Stimulated activated effector memory CD8-positive, alpha-beta T cell treated with anti-CD3 and anti-CD28 coated beads, Interleukin-12 subunit alpha, Interleukin-12 subunit beta, amount 100 ng/mL, for 72 hours (primary cell): ENCODE measurements around the gene PLCB1.

Experiments used
- ATAC-seq: fragments of 150-1000 bp; cut with Tn5 transposase; 2 replicates; pipeline ENCODE4 v1.10.0; 2021
- DNase-seq, 2 donors: peaks; one replicate each; pipeline ENCODE4 v3.0.0; 2021 to 2022; ENCODE audit warnings: low spot score in 2 of 2
- H3K27ac Mint-ChIP-seq: one replicate; pipeline ENCODE4 v1.8.0; 2022; ENCODE audit warnings: mild to moderate bottlenecking, mixed read lengths
- H3K36me3 Mint-ChIP-seq: one replicate; pipeline ENCODE4 v1.8.0; 2022; ENCODE audit warnings: mild to moderate bottlenecking, mixed read lengths
- H3K4me1 Mint-ChIP-seq: one replicate; pipeline ENCODE4 v1.8.0; 2022; ENCODE audit warnings: mixed read lengths
- H3K4me3 Mint-ChIP-seq: one replicate; pipeline ENCODE4 v1.8.0; 2022; ENCODE audit warnings: mild to moderate bottlenecking, mixed read lengths
- H3K9me3 Mint-ChIP-seq: one replicate; pipeline ENCODE4 v1.8.0; 2022; ENCODE audit warnings: mixed read lengths

Gene PLCB1

DNA sequence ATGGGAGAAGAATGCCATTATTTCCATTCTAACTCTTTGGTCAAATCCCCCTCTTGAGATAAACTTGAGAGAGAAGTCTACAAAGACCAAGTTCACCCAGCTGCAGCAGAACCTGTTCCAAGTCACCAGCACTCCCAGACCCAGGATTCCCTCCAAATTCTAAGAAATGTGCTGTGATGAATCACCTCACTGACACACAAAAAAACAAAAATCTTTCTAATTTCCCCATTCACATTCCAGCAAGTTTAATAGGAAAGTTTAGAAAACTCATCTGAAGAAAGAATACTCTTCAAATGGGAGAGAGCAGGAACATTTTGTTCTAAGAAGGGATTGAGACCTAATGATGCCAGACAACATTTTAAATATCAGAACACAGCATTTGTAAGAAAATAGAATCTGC is 723.2 kb downstream of the PLCB1 start:
- Mint-ChIP-seq H3K4me1 (no peaks in the 10 kb centered on the region), H3K4me3 (no peak overlapping the region), H3K27ac (no peak overlapping the region), H3K36me3 (no peaks in the 10 kb centered on the region), H3K9me3 (no peaks in the 10 kb centered on the region)
- no peak for DNase-seq
- no peak for ATAC-seq

- ATAC-seq (no peak), DNase-seq (no peak)
- no peaks in the 10 kb centered on the region for H3K4me1 Mint-ChIP-seq
- no peak overlapping the region for H3K4me3 Mint-ChIP-seq
- no peak overlapping the region for H3K27ac Mint-ChIP-seq
- H3K9me3 Mint-ChIP-seq = no peaks in the 10 kb centered on the region
- H3K36me3 Mint-ChIP-seq = no peaks in the 10 kb centered on the region
Measured at GRCh38 chr20:8856668-8857067, 724.6 kb downstream of the PLCB1 start.

DNA sequence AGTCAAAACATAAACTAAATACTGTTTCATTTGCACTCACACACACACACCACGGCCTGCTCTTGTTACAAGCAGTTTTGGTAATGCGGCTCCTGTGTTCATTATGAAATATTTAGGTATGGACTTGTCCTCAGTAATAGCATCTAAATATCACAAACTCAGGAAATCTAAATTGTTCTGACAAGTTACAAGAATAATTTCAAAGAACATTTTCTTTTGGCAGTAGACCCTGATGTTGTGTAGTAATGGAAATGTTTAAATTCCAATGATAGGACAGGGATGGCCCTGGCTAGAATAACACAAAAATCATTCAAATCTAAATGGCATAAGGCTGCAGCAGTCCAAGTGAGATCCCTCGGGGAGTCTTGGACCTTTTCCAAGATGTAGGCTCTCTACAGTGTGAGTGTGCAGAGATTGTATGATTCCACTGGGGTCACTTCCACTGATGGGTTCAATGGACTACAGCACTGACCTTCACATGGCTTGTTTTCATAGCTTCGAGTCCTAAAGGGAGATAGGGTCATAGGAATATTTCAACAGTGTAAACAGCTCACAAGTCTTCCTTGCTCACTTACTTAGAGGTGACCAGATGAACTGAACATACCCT is 726.2 kb downstream of the PLCB1 start:
- DNase-seq = no peak
- H3K9me3 Mint-ChIP-seq = no peaks in the 10 kb centered on the region
- no peak for ATAC-seq
- no peaks in the 10 kb centered on the region for H3K4me1 Mint-ChIP-seq
- no peak overlapping the region for H3K4me3 Mint-ChIP-seq
- H3K27ac Mint-ChIP-seq = no peak overlapping the region
- no peaks in the 10 kb centered on the region for H3K36me3 Mint-ChIP-seq

DNA sequence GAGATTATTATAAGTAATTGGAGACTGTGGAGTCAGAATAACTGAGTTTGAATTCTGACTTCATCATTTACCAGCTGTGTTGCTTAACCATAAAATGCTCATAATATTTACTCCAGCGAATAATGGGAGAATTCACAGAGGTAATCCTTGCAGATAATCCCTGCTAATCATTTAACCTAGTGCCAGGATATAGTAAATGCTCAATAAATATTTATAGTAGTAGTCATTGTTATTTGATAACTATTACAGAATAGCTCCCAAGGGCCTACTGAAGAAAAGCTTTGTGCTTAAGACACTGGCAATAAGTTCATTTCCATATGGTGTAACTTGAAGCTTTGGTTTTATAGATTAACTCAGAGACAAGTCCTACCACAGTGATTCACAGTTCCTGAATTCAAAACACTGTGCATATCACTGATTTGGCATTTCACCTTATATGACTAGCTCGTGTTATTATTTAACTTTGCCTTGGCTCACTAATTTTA is 728.0 kb downstream of the PLCB1 start:
- DNase-seq (no peak), ATAC-seq (peak; percentile 24)
- H3K9me3 Mint-ChIP-seq = no peaks in the 10 kb centered on the region
- H3K4me1 Mint-ChIP-seq = no peaks in the 10 kb centered on the region
- H3K27ac Mint-ChIP-seq = no peak overlapping the region
- no peak overlapping the region for H3K4me3 Mint-ChIP-seq
- H3K36me3 Mint-ChIP-seq = no peaks in the 10 kb centered on the region

DNA sequence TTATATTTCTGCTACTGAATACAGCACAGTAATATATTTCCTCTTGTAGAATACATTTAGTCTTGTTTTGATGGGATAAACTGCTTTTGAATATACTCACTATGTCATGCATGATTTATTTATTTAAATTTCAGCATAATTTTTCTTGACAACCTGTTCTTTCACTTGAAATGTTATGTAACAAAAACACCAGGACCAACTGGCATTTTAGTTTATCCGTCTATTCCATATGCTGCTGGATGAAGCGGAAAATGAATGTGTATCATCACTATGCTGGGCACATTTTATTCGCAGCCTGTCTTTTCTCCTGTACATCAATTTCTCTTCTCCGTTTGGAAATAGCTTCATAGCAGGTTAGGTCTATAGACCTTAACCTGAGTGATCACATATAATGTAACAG is 730.0 kb downstream of the PLCB1 start:
- no peaks in the 10 kb centered on the region for H3K4me1 Mint-ChIP-seq
- H3K4me3 Mint-ChIP-seq = no peak overlapping the region
- H3K9me3 Mint-ChIP-seq = no peaks in the 10 kb centered on the region
- DNase-seq (no peak), ATAC-seq (no peak)
- no peaks in the 10 kb centered on the region for H3K36me3 Mint-ChIP-seq
- H3K27ac Mint-ChIP-seq = no peak overlapping the region

DNA sequence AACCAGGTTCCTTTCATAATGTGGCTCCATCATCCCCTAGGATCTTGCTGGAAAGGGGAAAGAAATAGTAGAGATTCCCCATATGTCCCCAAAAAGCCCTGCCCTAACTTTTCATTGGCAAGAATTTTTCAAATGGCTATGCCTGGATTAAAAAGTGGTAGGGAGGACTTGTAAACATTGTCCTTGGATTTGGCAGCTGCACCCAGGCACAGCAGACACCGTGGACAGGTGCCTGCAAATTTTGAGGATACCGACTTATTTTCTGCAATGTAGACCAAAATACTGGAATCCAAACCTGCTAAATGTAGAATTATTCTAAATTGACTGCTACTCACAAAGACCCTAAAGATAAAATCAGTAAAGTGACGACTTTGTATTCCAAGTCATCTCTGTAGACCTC is 733.6 kb downstream of the PLCB1 start:
- Mint-ChIP-seq H3K4me1 (no peaks in the 10 kb centered on the region), H3K4me3 (no peak overlapping the region), H3K9me3 (no peaks in the 10 kb centered on the region), H3K27ac (no peak overlapping the region), H3K36me3 (no peaks in the 10 kb centered on the region)
- DNase-seq (no peak), ATAC-seq (no peak)

DNA sequence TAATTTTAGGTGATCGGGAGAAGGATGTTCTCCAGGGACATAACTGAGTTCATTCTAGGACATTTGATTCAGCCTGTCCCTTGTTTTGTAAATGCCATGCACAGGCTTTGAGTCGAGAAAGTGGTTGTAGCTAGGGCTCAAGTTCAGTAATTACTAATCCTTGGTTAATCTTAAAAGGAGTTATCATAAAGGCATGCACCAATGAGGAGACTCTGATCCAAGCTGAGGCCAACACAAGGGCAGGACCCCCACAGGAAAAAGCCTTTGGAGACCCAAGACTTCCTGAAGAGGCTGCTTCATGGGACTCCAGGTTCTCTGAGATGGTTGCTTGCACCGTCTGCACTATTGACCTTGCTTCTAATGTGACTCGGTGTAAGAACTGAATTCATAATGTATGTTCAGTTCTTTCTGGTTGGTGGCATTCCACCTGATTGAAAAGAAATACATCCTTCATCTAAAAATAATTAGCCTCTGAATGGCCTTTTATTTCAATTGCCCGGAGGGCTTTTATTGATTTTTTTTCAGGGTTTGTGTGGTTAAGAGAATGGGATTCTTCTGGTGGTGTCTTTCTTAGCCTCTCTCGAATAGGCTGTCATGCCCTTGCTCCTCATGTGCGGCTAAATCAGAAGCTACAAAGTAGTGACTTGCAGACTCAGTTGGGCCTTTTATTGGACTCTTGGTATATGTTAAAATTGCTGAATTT is 735.1 kb downstream of the PLCB1 start:
- Mint-ChIP-seq H3K9me3 (no peaks in the 10 kb centered on the region), H3K36me3 (no peaks in the 10 kb centered on the region), H3K4me3 (no peak overlapping the region), H3K4me1 (no peaks in the 10 kb centered on the region), H3K27ac (no peak overlapping the region)
- no peak for DNase-seq
- ATAC-seq = no peak

- no peaks in the 10 kb centered on the region for H3K36me3 Mint-ChIP-seq
- H3K4me1 Mint-ChIP-seq = no peaks in the 10 kb centered on the region
- no peak overlapping the region for H3K4me3 Mint-ChIP-seq
- no peaks in the 10 kb centered on the region for H3K9me3 Mint-ChIP-seq
- ATAC-seq = no peak
- DNase-seq = no peak
- no peak overlapping the region for H3K27ac Mint-ChIP-seq
Measured at GRCh38 chr20:8870652-8871051, 738.6 kb downstream of the PLCB1 start.

GRCh38 chr20:8874437-8874836 is 742.4 kb downstream of the PLCB1 start:
- ATAC-seq = no peak
- H3K4me3 Mint-ChIP-seq = no peak overlapping the region

GRCh38 chr20:8875586-8875985 is 743.5 kb downstream of the PLCB1 start:
- H3K36me3 Mint-ChIP-seq = no peaks in the 10 kb centered on the region
- DNase-seq = no peak
- ATAC-seq = no peak
- H3K9me3 Mint-ChIP-seq = no peaks in the 10 kb centered on the region
- no peak overlapping the region for H3K4me3 Mint-ChIP-seq
- no peaks in the 10 kb centered on the region for H3K4me1 Mint-ChIP-seq
- H3K27ac Mint-ChIP-seq = no peak overlapping the region

More at GRCh38 chr20:8874437-8874836, 742.4 kb downstream of the PLCB1 start:
- DNase-seq = no peak
- H3K27ac Mint-ChIP-seq = no peak overlapping the region
- H3K36me3 Mint-ChIP-seq = no peaks in the 10 kb centered on the region
- no peaks in the 10 kb centered on the region for H3K4me1 Mint-ChIP-seq
- no peaks in the 10 kb centered on the region for H3K9me3 Mint-ChIP-seq

- ATAC-seq = no peak
- no peak overlapping the region for H3K27ac Mint-ChIP-seq
- H3K36me3 Mint-ChIP-seq = no peaks in the 10 kb centered on the region
- no peak overlapping the region for H3K4me3 Mint-ChIP-seq
- H3K4me1 Mint-ChIP-seq = no peaks in the 10 kb centered on the region
- H3K9me3 Mint-ChIP-seq = no peaks in the 10 kb centered on the region
- no peak for DNase-seq
Measured at GRCh38 chr20:8876366-8876765, 744.3 kb downstream of the PLCB1 start.

DNA sequence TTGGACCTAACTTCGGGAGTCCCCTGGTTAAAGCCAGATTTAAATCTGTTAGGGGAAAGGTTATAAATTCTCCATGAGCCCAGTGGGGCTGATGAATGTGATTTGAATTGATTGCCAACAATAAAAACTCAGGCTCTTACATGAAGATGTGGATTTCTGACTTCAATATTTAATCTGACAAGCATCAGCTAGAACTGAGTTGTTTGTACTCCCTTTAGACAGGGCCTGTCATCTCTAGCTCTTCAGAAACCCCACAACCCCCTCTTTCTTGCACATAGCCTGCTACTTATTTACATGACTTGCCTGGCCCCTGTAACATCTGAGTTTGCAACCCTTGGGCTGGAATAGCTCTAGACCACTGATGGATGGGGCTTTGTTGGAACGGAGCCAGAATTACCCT is 745.2 kb downstream of the PLCB1 start:
- H3K4me3 Mint-ChIP-seq = no peak overlapping the region

GRCh38 chr20:8879669-8880068 is 747.6 kb downstream of the PLCB1 start:
- Mint-ChIP-seq H3K36me3 (no peaks in the 10 kb centered on the region), H3K27ac (no peak overlapping the region), H3K4me3 (no peak overlapping the region), H3K4me1 (no peaks in the 10 kb centered on the region), H3K9me3 (no peaks in the 10 kb centered on the region)
- no peak for DNase-seq
- no peak for ATAC-seq

More for the DNA sequence above, 745.2 kb downstream of the PLCB1 start:
- H3K27ac Mint-ChIP-seq = no peak overlapping the region
- H3K9me3 Mint-ChIP-seq = no peaks in the 10 kb centered on the region
- H3K36me3 Mint-ChIP-seq = no peaks in the 10 kb centered on the region
- DNase-seq (no peak), ATAC-seq (no peak)
- no peaks in the 10 kb centered on the region for H3K4me1 Mint-ChIP-seq

- ATAC-seq = no peak
- H3K4me3 Mint-ChIP-seq = no peak overlapping the region
- H3K9me3 Mint-ChIP-seq = no peaks in the 10 kb centered on the region
- no peaks in the 10 kb centered on the region for H3K4me1 Mint-ChIP-seq
- H3K27ac Mint-ChIP-seq = no peak overlapping the region
- no peaks in the 10 kb centered on the region for H3K36me3 Mint-ChIP-seq
- no peak for DNase-seq
Measured at GRCh38 chr20:8880085-8880853, 748.2 kb downstream of the PLCB1 start.

DNA sequence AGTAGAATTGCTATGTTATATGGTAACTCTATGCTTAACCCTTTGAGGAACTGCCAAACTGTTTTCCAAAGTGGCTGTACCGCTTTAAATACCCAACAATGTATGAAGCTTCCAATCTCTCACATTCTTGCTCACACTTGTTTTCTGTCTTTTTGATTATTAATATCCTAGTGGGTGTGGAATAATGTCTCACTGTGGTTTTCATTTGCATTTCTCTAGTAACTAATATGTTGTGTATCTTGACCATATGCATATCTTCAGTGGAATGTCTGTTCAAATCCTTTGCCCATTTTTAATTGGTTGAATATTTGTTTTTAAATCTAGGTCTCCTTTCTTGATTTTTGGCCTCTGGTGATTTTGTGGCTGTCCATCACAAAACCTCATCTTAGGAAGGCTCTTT is 759.0 kb downstream of the PLCB1 start:
- peaks cover 25% of the 10 kb centered on the region for H3K9me3 Mint-ChIP-seq
- H3K36me3 Mint-ChIP-seq = no peaks in the 10 kb centered on the region
- H3K27ac Mint-ChIP-seq = no peak overlapping the region
- no peaks in the 10 kb centered on the region for H3K4me1 Mint-ChIP-seq
- no peak overlapping the region for H3K4me3 Mint-ChIP-seq
- ATAC-seq (no peak), DNase-seq (no peak)

- DNase-seq = no peak
- Mint-ChIP-seq H3K27ac (no peak overlapping the region), H3K36me3 (no peaks in the 10 kb centered on the region), H3K9me3 (peaks cover 15% of the 10 kb centered on the region), H3K4me1 (no peaks in the 10 kb centered on the region), H3K4me3 (no peak overlapping the region)
- ATAC-seq = no peak
Measured at GRCh38 chr20:8895472-8895871, 763.4 kb downstream of the PLCB1 start.
